Measurements from ENCODE around the gene ZDHHC18.

ZDHHC18 gene

GRCh38 chr1:26814893-26815292 is 11.6 kb upstream of the ZDHHC18 start:
- TF ChIP-seq TEAD4 (IDR thresholded peaks at IDR 0.05), result no peak
- no peak for TF ChIP-seq CEBPB (IDR thresholded peaks at IDR 0.05)

- TF ChIP-seq CEBPB (IDR thresholded peaks at IDR 0.05), result no peak
- TF ChIP-seq FOXM1 (IDR thresholded peaks at IDR 0.05; ENCODE audit: borderline replicate concordance, low read depth), result no peak
- TF ChIP-seq YY1 (IDR thresholded peaks at IDR 0.05; ENCODE audit: low read depth), result no peak
- TF ChIP-seq TEAD4 (IDR thresholded peaks at IDR 0.05), result no peak
- no peak for TF ChIP-seq TCF12 (IDR thresholded peaks at IDR 0.05; ENCODE audit: low read depth)
These were observed 5.7 kb upstream of the ZDHHC18 start for GRCh38 chr1:26820784-26821269.

GRCh38 chr1:26822737-26823395 is 3.6 kb upstream of the ZDHHC18 start:
- TF ChIP-seq YY1 (IDR thresholded peaks at IDR 0.05; ENCODE audit: low read depth), result no peak
- no peak for TF ChIP-seq MAX (IDR thresholded peaks at IDR 0.05)
- TF ChIP-seq REST (IDR thresholded peaks at IDR 0.05; ENCODE audit: low read depth), result no peak
- TF ChIP-seq ZBTB7A (IDR thresholded peaks at IDR 0.05; ENCODE audit: low read depth), result no peak
- no peak for TF ChIP-seq EGR1 (IDR thresholded peaks at IDR 0.05)
- no peak for TF ChIP-seq RAD21 (IDR thresholded peaks at IDR 0.05; ENCODE audit: low read depth)
- TF ChIP-seq TCF12 (IDR thresholded peaks at IDR 0.05; ENCODE audit: low read depth), result no peak
- no peak for TF ChIP-seq TEAD4 (IDR thresholded peaks at IDR 0.05)
- TF ChIP-seq USF1 (IDR thresholded peaks at IDR 0.05), result no peak
- no peak for TF ChIP-seq EP300 (IDR thresholded peaks at IDR 0.05; ENCODE audit: borderline replicate concordance)

GRCh38 chr1:26824731-26825130 is 1.8 kb upstream of the ZDHHC18 start:
- TF ChIP-seq EP300 (IDR thresholded peaks at IDR 0.05; ENCODE audit: borderline replicate concordance) (peak; percentile 51; the same call in 1 of the 2 replicates), YY1 (IDR thresholded peaks at IDR 0.05; ENCODE audit: low read depth) (peak; percentile 56; the same call in 1 of the 2 replicates), ZBTB7A (IDR thresholded peaks at IDR 0.05; ENCODE audit: low read depth) (no peak), TEAD4 (IDR thresholded peaks at IDR 0.05) (peak; percentile 50), FOXM1 (IDR thresholded peaks at IDR 0.05; ENCODE audit: borderline replicate concordance, low read depth) (no peak), USF1 (IDR thresholded peaks at IDR 0.05) (peak; percentile 45), TCF12 (IDR thresholded peaks at IDR 0.05; ENCODE audit: low read depth) (peak; percentile 42; the same call in 1 of the 2 replicates), CREB1 (IDR thresholded peaks at IDR 0.05; ENCODE audit: low read depth) (no peak), REST (IDR thresholded peaks at IDR 0.05; ENCODE audit: low read depth) (no peak), MAX (IDR thresholded peaks at IDR 0.05) (peak; percentile 83), NFIC (IDR thresholded peaks at IDR 0.05) (peak; percentile 76), CEBPB (IDR thresholded peaks at IDR 0.05) (no peak), TAF1 (IDR thresholded peaks at IDR 0.05; ENCODE audit: low read depth) (no peak), RAD21 (IDR thresholded peaks at IDR 0.05; ENCODE audit: low read depth) (no peak; the same call in 1 of the 2 replicates), EGR1 (IDR thresholded peaks at IDR 0.05) (no peak)

GRCh38 chr1:26827106-26827604 is 667 bp downstream of the ZDHHC18 start:
- TF ChIP-seq TEAD4 (IDR thresholded peaks at IDR 0.05) (no peak), EGR1 (IDR thresholded peaks at IDR 0.05) (no peak), MAX (IDR thresholded peaks at IDR 0.05) (no peak), NFIC (IDR thresholded peaks at IDR 0.05) (no peak), TAF1 (IDR thresholded peaks at IDR 0.05; ENCODE audit: low read depth) (no peak), YY1 (IDR thresholded peaks at IDR 0.05; ENCODE audit: low read depth) (no peak), ZBTB7A (IDR thresholded peaks at IDR 0.05; ENCODE audit: low read depth) (no peak), REST (IDR thresholded peaks at IDR 0.05; ENCODE audit: low read depth) (no peak), FOXM1 (IDR thresholded peaks at IDR 0.05; ENCODE audit: borderline replicate concordance, low read depth) (no peak), EP300 (IDR thresholded peaks at IDR 0.05; ENCODE audit: borderline replicate concordance) (no peak), USF1 (IDR thresholded peaks at IDR 0.05) (no peak), CREB1 (IDR thresholded peaks at IDR 0.05; ENCODE audit: low read depth) (no peak), TCF12 (IDR thresholded peaks at IDR 0.05; ENCODE audit: low read depth) (no peak), CEBPB (IDR thresholded peaks at IDR 0.05) (no peak), RAD21 (IDR thresholded peaks at IDR 0.05; ENCODE audit: low read depth) (no peak)

All from Ishikawa (cell line).